Mesenchymal stem cell (in vitro differentiated cells and primary cell): ENCODE data around the gene DLG4.

Experiments
- DNase-seq: peaks from one replicate; pipeline ENCODE4 v3.0.0-alpha.2; 2013
- H2AFZ ChIP-seq: one replicate; pipeline ENCODE4 v1.6.1; 2013; ENCODE audit warnings: low read depth, mild to moderate bottlenecking, control low read depth, inconsistent platforms, low read length, moderate library complexity
- H2AK5ac ChIP-seq: 2 replicates; pipeline ENCODE4 v1.6.1; 2013; ENCODE audit warnings: low read length, moderate library complexity, mild to moderate bottlenecking, inconsistent platforms; ENCODE audit not compliant: severe bottlenecking
- H2BK120ac ChIP-seq: one replicate; pipeline ENCODE4 v1.6.1; 2013; ENCODE audit warnings: low read depth, mild to moderate bottlenecking, inconsistent platforms, low read length, moderate library complexity
- H2BK12ac ChIP-seq, 2 experiments: one replicate each; pipeline ENCODE4 v1.6.1; 2013; ENCODE audit warnings: inconsistent platforms in 2 of 2, low read length in 2 of 2, mild to moderate bottlenecking in 2 of 2, moderate library complexity in 2 of 2, control low read depth in 1 of 2
- H2BK15ac ChIP-seq: one replicate; pipeline ENCODE4 v1.6.1; 2013; ENCODE audit warnings: mild to moderate bottlenecking, low read depth, inconsistent platforms; ENCODE audit not compliant: poor library complexity, severe bottlenecking
- H2BK5ac ChIP-seq: 2 replicates; pipeline ENCODE4 v1.6.1; 2013; ENCODE audit warnings: low read depth, mild to moderate bottlenecking, low read length, control low read depth, inconsistent platforms; ENCODE audit not compliant: poor library complexity, severe bottlenecking
- H3K14ac ChIP-seq, 2 experiments: one replicate each; pipeline ENCODE4 v1.6.1; 2013; ENCODE audit warnings: inconsistent platforms in 2 of 2, low read length in 2 of 2, control low read depth in 1 of 2, mild to moderate bottlenecking in 1 of 2, moderate library complexity in 1 of 2
- H3K18ac ChIP-seq, 2 experiments: one replicate each; pipeline ENCODE4 v1.6.1; 2013; ENCODE audit warnings: inconsistent platforms in 2 of 2, low read length in 2 of 2, control low read depth in 1 of 2, low read depth in 1 of 2, mild to moderate bottlenecking in 1 of 2
- H3K23ac ChIP-seq, 2 experiments: one replicate each; pipeline ENCODE4 v1.6.1; 2013; ENCODE audit warnings: inconsistent platforms in 2 of 2, low read length in 2 of 2, mild to moderate bottlenecking in 2 of 2, moderate library complexity in 2 of 2, control low read depth in 1 of 2
- H3K27ac ChIP-seq: 2 replicates; pipeline ENCODE4 v1.5.1; 2013; ENCODE audit warnings: mild to moderate bottlenecking, moderate library complexity, low read length, control low read depth, inconsistent platforms; ENCODE audit not compliant: poor library complexity, severe bottlenecking
- H3K27me3 ChIP-seq, 2 experiments: 2 replicates each; pipeline versions ENCODE4 v1.6.1 to v1.7.0; 2013; ENCODE audit warnings: low read length in 2 of 2, mild to moderate bottlenecking in 2 of 2, moderate library complexity in 2 of 2, control low read depth in 1 of 2, inconsistent platforms in 1 of 2; ENCODE audit not compliant: control insufficient read depth in 1 of 2, insufficient read depth in 1 of 2
- H3K36me3 ChIP-seq, 2 experiments: 2 replicates each; pipeline versions ENCODE4 v1.6.1 to v1.7.0; 2013; ENCODE audit warnings: low read length in 2 of 2, control low read depth in 1 of 2, inconsistent platforms in 1 of 2, low read depth in 1 of 2, mild to moderate bottlenecking in 1 of 2; ENCODE audit not compliant: insufficient read depth in 2 of 2, control insufficient read depth in 1 of 2
- H3K4ac ChIP-seq, 2 experiments: one replicate each; pipeline ENCODE4 v1.6.1; 2013; ENCODE audit warnings: inconsistent platforms in 2 of 2, low read length in 2 of 2, mild to moderate bottlenecking in 2 of 2, moderate library complexity in 2 of 2, control low read depth in 1 of 2, low read depth in 1 of 2
- H3K4me1 ChIP-seq: 2 replicates; pipeline ENCODE4 v1.6.1; 2013; ENCODE audit warnings: low read depth, low read length, control low read depth; ENCODE audit not compliant: control insufficient read depth, insufficient read depth
- H3K4me2 ChIP-seq: 2 replicates; pipeline ENCODE4 v1.6.1; 2013; ENCODE audit warnings: low read length, mild to moderate bottlenecking, inconsistent platforms; ENCODE audit not compliant: poor library complexity, severe bottlenecking
- H3K4me3 ChIP-seq, 2 experiments: 2 replicates each; pipeline versions ENCODE4 v1.5.1 to v1.7.0; 2013; ENCODE audit warnings: low read length in 2 of 2, mild to moderate bottlenecking in 2 of 2, control low read depth in 1 of 2, low read depth in 1 of 2; ENCODE audit not compliant: insufficient read depth in 1 of 2
- H3K79me1 ChIP-seq: replicated peaks from 2 replicates; pipeline ENCODE4 v1.6.1; 2013; ENCODE audit warnings: mild to moderate bottlenecking, control low read depth, low read length, inconsistent platforms; ENCODE audit not compliant: poor library complexity, severe bottlenecking
- H3K9ac ChIP-seq: 2 replicates; pipeline ENCODE4 v1.7.0; 2013; ENCODE audit warnings: mild to moderate bottlenecking, low read length, moderate library complexity
- H3K9me3 ChIP-seq: 2 replicates; pipeline ENCODE4 v1.7.0; 2013; ENCODE audit warnings: mild to moderate bottlenecking, low read length; ENCODE audit not compliant: control insufficient read depth
- H4K8ac ChIP-seq: one replicate; pipeline ENCODE4 v1.6.1; 2013; ENCODE audit warnings: inconsistent platforms, mild to moderate bottlenecking, low read length, moderate library complexity
- H4K91ac ChIP-seq: one replicate; pipeline ENCODE4 v1.6.1; 2013; ENCODE audit warnings: mild to moderate bottlenecking, low read length, inconsistent platforms
- WGBS: methylation state at CpG from one replicate; pipeline ENCODE4 v1.1.7; 2013; ENCODE audit warnings: mixed read lengths; 5-methylcytosine and 5-hydroxymethylcytosine counted together

Gene DLG4

GRCh38 chr17:7216242-7217112 lies 3.2 kb downstream of the DLG4 start:
- Histone ChIP-seq H3K79me1 (peaks cover 16% of the 10 kb centered on the region), H4K91ac (peak overlapping the region; percentile 31), H3K27me3 (no peaks in the 10 kb centered on the region), H3K9me3 (no peaks in the 10 kb centered on the region), H2BK12ac (peak overlapping the region; percentile 11 to 59), H4K8ac (peak overlapping the region; percentile 56), H2AK5ac (peak overlapping the region; percentile 46), H3K27ac (peak overlapping the region; percentile 20), H3K4me2 (peak overlapping the region; percentile 92), H3K14ac (peak overlapping the region in 1 of 2 experiments; percentile 86), H2AFZ (no peak overlapping the region), H3K4me1 (peaks cover 46% of the 10 kb centered on the region), H3K4ac (peak overlapping the region; percentile 31 to 76), H3K36me3 (peaks cover 5 to 9% of the 10 kb centered on the region in 2 experiments), H3K23ac (peak overlapping the region in 1 of 2 experiments; percentile 47), H3K9ac (peak overlapping the region; percentile 88), H2BK120ac (peak overlapping the region; percentile 98), H3K18ac (peak overlapping the region in 1 of 2 experiments; percentile 69), H2BK5ac (no peak overlapping the region), H2BK15ac (no peak overlapping the region), H3K4me3 (peak overlapping the region; percentile 66 to 85)
- WGBS, result 15% methylated on average over 7 of the region's 7 CpGs
- DNase-seq, result no peak

- peak overlapping the region in 1 of 2 experiments; percentile 47 for H3K23ac ChIP-seq
- peak overlapping the region; percentile 92 for H3K4me2 ChIP-seq
- H3K9me3 ChIP-seq, result no peaks in the 10 kb centered on the region
- WGBS, result 2% methylated on average over 8 of the region's 10 CpGs
- peak; percentile 56 for DNase-seq
- peak overlapping the region; percentile 57 to 63 for H2BK12ac ChIP-seq
- peaks cover 0 to under 1% of the 10 kb centered on the region in 2 experiments for H3K36me3 ChIP-seq
- peak overlapping the region; percentile 89 for H3K9ac ChIP-seq
- H2AK5ac ChIP-seq, result peak overlapping the region; percentile 26
- H3K4ac ChIP-seq, result no peak overlapping the region
- H3K18ac ChIP-seq, result peak overlapping the region in 1 of 2 experiments; percentile 69
- H2BK5ac ChIP-seq, result no peak overlapping the region
- H4K8ac ChIP-seq, result no peak overlapping the region
- no peak overlapping the region for H2AFZ ChIP-seq
- peak overlapping the region; percentile 56 for H3K27ac ChIP-seq
- H2BK120ac ChIP-seq, result no peak overlapping the region
- H3K4me1 ChIP-seq, result peaks cover 41% of the 10 kb centered on the region
- H3K14ac ChIP-seq, result peak overlapping the region in 1 of 2 experiments; percentile 86
- H4K91ac ChIP-seq, result no peak overlapping the region
- H3K79me1 ChIP-seq, result peaks cover 17% of the 10 kb centered on the region
- H3K4me3 ChIP-seq, result peak overlapping the region; percentile 46 to 85
- no peaks in the 10 kb centered on the region for H3K27me3 ChIP-seq
- H2BK15ac ChIP-seq, result no peak overlapping the region
Observed at GRCh38 chr17:7215652-7216180, 3.9 kb downstream of the DLG4 start.

- H2BK5ac ChIP-seq, result no peak overlapping the region
- H2AK5ac ChIP-seq, result no peak overlapping the region
- no peak overlapping the region for H4K91ac ChIP-seq
- H3K18ac ChIP-seq, result peak overlapping the region in 1 of 2 experiments; percentile 27
- peaks cover 21% of the 10 kb centered on the region for H3K79me1 ChIP-seq
- no peak overlapping the region for H4K8ac ChIP-seq
- WGBS, result 4% methylated on average over 7 of the region's 9 CpGs
- peak overlapping the region; percentile 89 for H3K9ac ChIP-seq
- H3K4me3 ChIP-seq, result peak overlapping the region in 1 of 2 experiments; percentile 82
- no peak for DNase-seq
- no peaks in the 10 kb centered on the region for H3K9me3 ChIP-seq
- no peaks in the 10 kb centered on the region for H3K27me3 ChIP-seq
- H2BK120ac ChIP-seq, result no peak overlapping the region
- H2BK12ac ChIP-seq, result peak overlapping the region in 1 of 2 experiments; percentile 63
- peaks cover 0 to under 1% of the 10 kb centered on the region in 2 experiments for H3K36me3 ChIP-seq
- H2BK15ac ChIP-seq, result peak overlapping the region; percentile 13
- H3K14ac ChIP-seq, result no peak overlapping the region
- H3K23ac ChIP-seq, result no peak overlapping the region
- peak overlapping the region; percentile 56 for H3K27ac ChIP-seq
- no peak overlapping the region for H2AFZ ChIP-seq
- H3K4ac ChIP-seq, result no peak overlapping the region
- H3K4me2 ChIP-seq, result peak overlapping the region; percentile 1
- peaks cover 40% of the 10 kb centered on the region for H3K4me1 ChIP-seq
Observed at GRCh38 chr17:7215136-7215638, 4.4 kb downstream of the DLG4 start.
